GM23338 (cell line): ENCODE measurements around the gene TFAP2A. TPM values are rescaled to one million over a fixed set of nuclear protein-coding genes. Genes with fewer than 3 reads are reported as not detected.

ENCODE experiments used
- ATAC-seq: fragments of 200-7000 bp; cut with Tn5 transposase; 3 replicates; pipeline ENCODE4 v1.9.1; 2020
- DNase-seq: peaks from one replicate; pipeline ENCODE4 v3.0.0-alpha.2; 2015; ENCODE audit warnings: low spot score
- H2AFZ ChIP-seq: fragments of 200-600 bp; sonication (generic); 2 replicates; pipeline ENCODE4 v1.8.0; 2016; ENCODE audit warnings: antibody characterized with exemption, mild to moderate bottlenecking, moderate library complexity
- H3F3A ChIP-seq: fragments of 200-600 bp; sonication (generic); replicated peaks from 2 replicates; pipeline ENCODE4 v1.8.0; 2017; ENCODE audit warnings: antibody characterized with exemption, mixed run types, low read depth
- H3K27ac ChIP-seq: fragments of 200-600 bp; sonication (generic); 2 replicates; pipeline ENCODE4 v1.6.1; 2016; ENCODE audit warnings: low read depth
- H3K27me3 ChIP-seq: fragments of 200-600 bp; sonication (generic); 2 replicates; pipeline ENCODE4 v1.8.0; 2016; ENCODE audit warnings: mild to moderate bottlenecking, mixed run types, moderate library complexity; ENCODE audit not compliant: insufficient read depth
- H3K36me3 ChIP-seq: fragments of 200-600 bp; sonication (generic); 2 replicates; pipeline ENCODE4 v1.8.0; 2016; ENCODE audit warnings: mild to moderate bottlenecking; ENCODE audit not compliant: insufficient read depth
- H3K4me1 ChIP-seq: fragments of 200-600 bp; sonication (generic); 2 replicates; pipeline ENCODE4 v1.8.0; 2016; ENCODE audit warnings: mild to moderate bottlenecking, moderate library complexity; ENCODE audit not compliant: insufficient read depth
- H3K4me2 ChIP-seq: fragments of 200-600 bp; sonication (generic); 2 replicates; pipeline ENCODE4 v1.7.1; 2017; ENCODE audit warnings: mixed run types
- H3K4me3 ChIP-seq: fragments of 200-600 bp; sonication (generic); 2 replicates; pipeline ENCODE4 v1.6.1; 2016; ENCODE audit warnings: mixed run types
- H3K79me2 ChIP-seq: fragments of 200-600 bp; sonication (generic); replicated peaks from 2 replicates; pipeline ENCODE4 v1.8.0; 2017; ENCODE audit warnings: mild to moderate bottlenecking; ENCODE audit not compliant: insufficient read depth
- H3K9me2 ChIP-seq: fragments of 200-600 bp; sonication (generic); 2 replicates; pipeline ENCODE4 v1.8.0; 2017; ENCODE audit not compliant: insufficient read depth
- H4K20me1 ChIP-seq: fragments of 200-600 bp; sonication (generic); replicated peaks from 2 replicates; pipeline ENCODE4 v1.8.0; 2017; ENCODE audit warnings: mild to moderate bottlenecking; ENCODE audit not compliant: insufficient read depth
- H3K27ac Mint-ChIP-seq: 2 replicates; pipeline ENCODE4 v1.8.0; 2020; ENCODE audit warnings: inconsistent platforms, mild to moderate bottlenecking, moderate library complexity, mixed read lengths
- H3K27me3 Mint-ChIP-seq: 3 replicates; pipeline ENCODE4 v1.8.0; 2022; ENCODE audit warnings: low read depth, mild to moderate bottlenecking, moderate library complexity, mixed read lengths, inconsistent platforms; ENCODE audit not compliant: insufficient read depth, poor library complexity
- H3K36me3 Mint-ChIP-seq: 3 replicates; pipeline ENCODE4 v1.8.0; 2021; ENCODE audit warnings: low read depth, mild to moderate bottlenecking, inconsistent platforms, moderate library complexity, mixed read lengths
- H3K4me1 Mint-ChIP-seq: 3 replicates; pipeline ENCODE4 v1.8.0; 2020; ENCODE audit warnings: mild to moderate bottlenecking, inconsistent platforms, mixed read lengths
- H3K4me3 Mint-ChIP-seq: 3 replicates; pipeline ENCODE4 v1.8.0; 2021; ENCODE audit warnings: moderate library complexity, mild to moderate bottlenecking, inconsistent platforms, mixed read lengths
- H3K9me3 Mint-ChIP-seq: 3 replicates; pipeline ENCODE4 v1.8.0; 2020; ENCODE audit warnings: moderate library complexity, mild to moderate bottlenecking, inconsistent platforms, mixed read lengths
- CREB1 ChIP-seq: fragments of 250-450 bp; sonication (Bioruptor Pico); IDR thresholded peaks from 2 replicates; pipeline ENCODE4 v1.5.0; 2020; ENCODE audit warnings: low read depth, mild to moderate bottlenecking, moderate library complexity
- CTCF ChIP-seq, 2 experiments: fragments of 200-600 bp in 1 of 2; sonication (generic) in 1 of 2; conservative IDR thresholded peaks; 2 replicates each; pipeline versions ENCODE4 v1.5.1 to v1.6.1; 2016 to 2017; ENCODE audit warnings: antibody characterized with exemption in 2 of 2, low read depth in 2 of 2, mild to moderate bottlenecking in 2 of 2, moderate library complexity in 1 of 2
- ETS1 ChIP-seq: IDR thresholded peaks from 2 replicates; pipeline ENCODE4 v1.6.1; 2016; ENCODE audit warnings: antibody characterized with exemption
- EZH2 ChIP-seq: fragments of 200-600 bp; sonication (generic); IDR thresholded peaks from one replicate; pipeline ENCODE4 v1.8.0; 2017; ENCODE audit warnings: antibody characterized with exemption, mild to moderate bottlenecking, low read depth; ENCODE audit not compliant: unreplicated experiment
- EZH2phosphoT487 ChIP-seq: fragments of 200-600 bp; sonication (generic); IDR thresholded peaks from one replicate; pipeline ENCODE4 v1.8.1; 2018; ENCODE audit warnings: antibody characterized with exemption; ENCODE audit not compliant: unreplicated experiment
- JUNB ChIP-seq: IDR thresholded peaks from one replicate; pipeline ENCODE4 v1.6.1; 2016; ENCODE audit warnings: antibody characterized with exemption; ENCODE audit not compliant: unreplicated experiment
- NANOG ChIP-seq: IDR thresholded peaks from 2 replicates; pipeline ENCODE4 v1.6.1; 2016; ENCODE audit warnings: antibody characterized with exemption, borderline replicate concordance
- POLR2AphosphoS5 ChIP-seq: IDR thresholded peaks from 2 replicates; pipeline ENCODE4 v1.6.1; 2016; ENCODE audit warnings: antibody characterized with exemption, low read depth
- REST ChIP-seq: IDR thresholded peaks from one replicate; pipeline ENCODE4 v1.6.1; 2018; ENCODE audit warnings: antibody characterized with exemption; ENCODE audit not compliant: unreplicated experiment
- STAT1 ChIP-seq: IDR thresholded peaks from one replicate; pipeline ENCODE4 v1.6.1; 2016; ENCODE audit warnings: antibody characterized with exemption; ENCODE audit not compliant: unreplicated experiment
- ZNF114 ChIP-seq: fragments of 250-450 bp; sonication (Bioruptor Pico); IDR thresholded peaks from 2 replicates; pipeline ENCODE4 v1.5.0; 2020; ENCODE audit warnings: mild to moderate bottlenecking, moderate library complexity
- ZNF331 ChIP-seq: fragments of 250-450 bp; sonication (Bioruptor Pico); IDR thresholded peaks from 2 replicates; pipeline ENCODE4 v1.5.0; 2020; ENCODE audit warnings: low read depth, mild to moderate bottlenecking, moderate library complexity
- ZNF462 ChIP-seq: fragments of 250-450 bp; sonication (Bioruptor Pico); IDR thresholded peaks from 2 replicates; pipeline ENCODE4 v1.5.0; 2020; ENCODE audit warnings: mild to moderate bottlenecking, moderate library complexity
- polyA plus RNA-seq: library from polyadenylated mRNA; unstranded; fragments of >200 nt; fragmentation: Nextera tagmentation; extraction: Ambion mirVana; gene quantifications from 2 replicates; pipeline ENCODE4 v1.2.1, GENCODE V29; 2016
- total RNA-seq: library from RNA; depleted of rRNA; stranded (reverse); fragments of >200 nt; shearing (Covaris generic); gene quantifications from 2 replicates; pipeline ENCODE4 v1.2.3, GENCODE V29; 2014

Gene TFAP2A
- total and polyA plus RNA-seq, 2 experiments from 2014 or later: not detected

- no peak overlapping the region for H3K27ac ChIP-seq
- peak overlapping the region; percentile 84 for H3K4me2 ChIP-seq
- H3K4me1 Mint-ChIP-seq: peaks cover 73% of the 10 kb centered on the region
- H3K9me2 ChIP-seq: no peaks in the 10 kb centered on the region
- no peaks in the 10 kb centered on the region for H3K79me2 ChIP-seq
- H3K4me3 ChIP-seq: peak overlapping the region; percentile 54
- H3K27me3 Mint-ChIP-seq: peaks cover 97% of the 10 kb centered on the region
- peaks cover 71% of the 10 kb centered on the region for H3K4me1 ChIP-seq
- TF ChIP-seq CREB1 (CRISPR knock-in tag): no peak
- peak; percentile 87 for TF ChIP-seq EZH2
- TF ChIP-seq ZNF114 (CRISPR knock-in tag): no peak
- TF ChIP-seq ZNF331 (CRISPR knock-in tag): no peak
- no peak for TF ChIP-seq ETS1
- TF ChIP-seq JUNB: no peak
- TF ChIP-seq EZH2phosphoT487: peak; percentile 49
- TF ChIP-seq REST: no peak
- TF ChIP-seq NANOG: no peak
- TF ChIP-seq POLR2AphosphoS5: no peak
- peak in 1 of 2 experiments; percentile 17; a peak in 1 of 4 replicates for TF ChIP-seq CTCF (conservative IDR thresholded peaks at IDR 0.05; ENCODE audit: low read depth in 2 of 2)
- TF ChIP-seq ZNF462 (CRISPR knock-in tag): no peak
- TF ChIP-seq STAT1: no peak
- H3K9me3 Mint-ChIP-seq: peaks cover 13% of the 10 kb centered on the region
- peaks cover 21% of the 10 kb centered on the region for H4K20me1 ChIP-seq
- 0 out of 3 replicates have a peak, but pooled peaks cover 3% of the 10 kb centered on the region for H3K36me3 Mint-ChIP-seq
- no peaks in the 10 kb centered on the region for H3K36me3 ChIP-seq
- DNase-seq: peak; percentile 66
- peaks cover 98% of the 10 kb centered on the region for H3K27me3 ChIP-seq
- peak overlapping the region; percentile 65 for H3K4me3 Mint-ChIP-seq
- no peak for ATAC-seq
- no peak overlapping the region for H3K27ac Mint-ChIP-seq
- H2AFZ ChIP-seq: no peak overlapping the region
- H3F3A ChIP-seq: peaks cover 62% of the 10 kb centered on the region
These were observed 780 bp downstream of the TFAP2A start for GRCh38 chr6:10413850-10414738.
